ENCODE results near the gene ZNF799.

- TF ChIP-seq POLR2A (IDR thresholded peaks at IDR 0.05; ENCODE audit: low read length) (no peak), GATA1 (IDR thresholded peaks at IDR 0.05; ENCODE audit: low read depth, low read length) (no peak)
These were observed 49.8 kb upstream of the ZNF799 start for GRCh38 chr19:12450844-12451243.
